Femur (tissue), 1 donor: Measurements from ENCODE around the gene OSM.

Experiments used
- DNase-seq: peaks from one replicate; pipeline ENCODE4 v3.0.0-alpha.2; 2017

OSM gene

GRCh38 chr22:30266445-30267381 is at the start of gene OSM:
Gene OSM (minus strand): TSS chr22:30266851. CDS start chr22:30266799, 52 bp downstream.
- peak; percentile 76 for DNase-seq

GRCh38 chr22:30315962-30316576 is 49.4 kb upstream of the OSM start:
- DNase-seq, result no peak

GRCh38 chr22:30314915-30315314 is 48.3 kb upstream of the OSM start:
- no peak for DNase-seq

GRCh38 chr22:30313527-30314363 is 47.1 kb upstream of the OSM start:
- no peak for DNase-seq

- no peak for DNase-seq
Measured at GRCh38 chr22:30312053-30312452, 45.4 kb upstream of the OSM start.

GRCh38 chr22:30310881-30311771 is 44.5 kb upstream of the OSM start:
- no peak for DNase-seq

- no peak for DNase-seq
Measured at GRCh38 chr22:30309951-30310741, 43.5 kb upstream of the OSM start.

- DNase-seq, result no peak
Measured at GRCh38 chr22:30308518-30309230, 42.0 kb upstream of the OSM start.

- no peak for DNase-seq
Measured at GRCh38 chr22:30308093-30308492, 41.4 kb upstream of the OSM start.

- DNase-seq, result no peak
Measured at GRCh38 chr22:30307041-30307574, 40.5 kb upstream of the OSM start.

GRCh38 chr22:30306627-30307011 is 40.0 kb upstream of the OSM start:
- no peak for DNase-seq

GRCh38 chr22:30305906-30306626 is 39.4 kb upstream of the OSM start:
- DNase-seq, result no peak

GRCh38 chr22:30305519-30305905 is 38.9 kb upstream of the OSM start:
- DNase-seq, result peak; percentile 78

- DNase-seq, result no peak
Measured at GRCh38 chr22:30304495-30305244, 38.0 kb upstream of the OSM start.

GRCh38 chr22:30302810-30303138 is 36.1 kb upstream of the OSM start:
- no peak for DNase-seq

- no peak for DNase-seq
Measured at GRCh38 chr22:30301995-30302809, 35.6 kb upstream of the OSM start.

GRCh38 chr22:30299322-30299721 is 32.7 kb upstream of the OSM start:
- no peak for DNase-seq
